ENCODE results near the gene SPECC1L.

- TF ChIP-seq ZNF274 (IDR thresholded peaks at IDR 0.05; ENCODE audit: low read depth, low read length) (no peak), POLR2A (IDR thresholded peaks at IDR 0.05; ENCODE audit: borderline replicate concordance, extremely low read depth, insufficient read depth, insufficient read length) (no peak), ZBTB33 (IDR thresholded peaks at IDR 0.05; ENCODE audit: extremely low read depth, insufficient replicate concordance, low read length) (no peak), YY1 (IDR thresholded peaks at IDR 0.05; ENCODE audit: extremely low read depth, insufficient replicate concordance, low read depth, low read length) (no peak), RAD21 (IDR thresholded peaks at IDR 0.05; ENCODE audit: low read depth) (no peak), CEBPB (IDR thresholded peaks at IDR 0.05; ENCODE audit: low read depth) (no peak), EZH2 (IDR thresholded peaks at IDR 0.05) (no peak), EZH2phosphoT487 (IDR thresholded peaks at IDR 0.05; ENCODE audit: borderline replicate concordance) (no peak), POLR2AphosphoS5 (IDR thresholded peaks at IDR 0.05; ENCODE audit: low read depth, low read length) (no peak), JUND (IDR thresholded peaks at IDR 0.05) (no peak), SIN3A (IDR thresholded peaks at IDR 0.05; ENCODE audit: low read depth) (no peak)
- TF ChIP-seq, protein P1, sequence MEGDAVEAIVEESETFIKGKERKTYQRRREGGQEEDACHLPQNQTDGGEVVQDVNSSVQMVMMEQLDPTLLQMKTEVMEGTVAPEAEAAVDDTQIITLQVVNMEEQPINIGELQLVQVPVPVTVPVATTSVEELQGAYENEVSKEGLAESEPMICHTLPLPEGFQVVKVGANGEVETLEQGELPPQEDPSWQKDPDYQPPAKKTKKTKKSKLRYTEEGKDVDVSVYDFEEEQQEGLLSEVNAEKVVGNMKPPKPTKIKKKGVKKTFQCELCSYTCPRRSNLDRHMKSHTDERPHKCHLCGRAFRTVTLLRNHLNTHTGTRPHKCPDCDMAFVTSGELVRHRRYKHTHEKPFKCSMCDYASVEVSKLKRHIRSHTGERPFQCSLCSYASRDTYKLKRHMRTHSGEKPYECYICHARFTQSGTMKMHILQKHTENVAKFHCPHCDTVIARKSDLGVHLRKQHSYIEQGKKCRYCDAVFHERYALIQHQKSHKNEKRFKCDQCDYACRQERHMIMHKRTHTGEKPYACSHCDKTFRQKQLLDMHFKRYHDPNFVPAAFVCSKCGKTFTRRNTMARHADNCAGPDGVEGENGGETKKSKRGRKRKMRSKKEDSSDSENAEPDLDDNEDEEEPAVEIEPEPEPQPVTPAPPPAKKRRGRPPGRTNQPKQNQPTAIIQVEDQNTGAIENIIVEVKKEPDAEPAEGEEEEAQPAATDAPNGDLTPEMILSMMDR (IDR thresholded peaks at IDR 0.05 in 2 of 3, conservative IDR thresholded peaks at IDR 0.05 in 1 of 3; ENCODE audit: borderline replicate concordance in 1 of 3, insufficient read depth in 1 of 3, low read depth in 2 of 3, low read length in 2 of 3) = no peak
- TF ChIP-seq, protein P2, sequence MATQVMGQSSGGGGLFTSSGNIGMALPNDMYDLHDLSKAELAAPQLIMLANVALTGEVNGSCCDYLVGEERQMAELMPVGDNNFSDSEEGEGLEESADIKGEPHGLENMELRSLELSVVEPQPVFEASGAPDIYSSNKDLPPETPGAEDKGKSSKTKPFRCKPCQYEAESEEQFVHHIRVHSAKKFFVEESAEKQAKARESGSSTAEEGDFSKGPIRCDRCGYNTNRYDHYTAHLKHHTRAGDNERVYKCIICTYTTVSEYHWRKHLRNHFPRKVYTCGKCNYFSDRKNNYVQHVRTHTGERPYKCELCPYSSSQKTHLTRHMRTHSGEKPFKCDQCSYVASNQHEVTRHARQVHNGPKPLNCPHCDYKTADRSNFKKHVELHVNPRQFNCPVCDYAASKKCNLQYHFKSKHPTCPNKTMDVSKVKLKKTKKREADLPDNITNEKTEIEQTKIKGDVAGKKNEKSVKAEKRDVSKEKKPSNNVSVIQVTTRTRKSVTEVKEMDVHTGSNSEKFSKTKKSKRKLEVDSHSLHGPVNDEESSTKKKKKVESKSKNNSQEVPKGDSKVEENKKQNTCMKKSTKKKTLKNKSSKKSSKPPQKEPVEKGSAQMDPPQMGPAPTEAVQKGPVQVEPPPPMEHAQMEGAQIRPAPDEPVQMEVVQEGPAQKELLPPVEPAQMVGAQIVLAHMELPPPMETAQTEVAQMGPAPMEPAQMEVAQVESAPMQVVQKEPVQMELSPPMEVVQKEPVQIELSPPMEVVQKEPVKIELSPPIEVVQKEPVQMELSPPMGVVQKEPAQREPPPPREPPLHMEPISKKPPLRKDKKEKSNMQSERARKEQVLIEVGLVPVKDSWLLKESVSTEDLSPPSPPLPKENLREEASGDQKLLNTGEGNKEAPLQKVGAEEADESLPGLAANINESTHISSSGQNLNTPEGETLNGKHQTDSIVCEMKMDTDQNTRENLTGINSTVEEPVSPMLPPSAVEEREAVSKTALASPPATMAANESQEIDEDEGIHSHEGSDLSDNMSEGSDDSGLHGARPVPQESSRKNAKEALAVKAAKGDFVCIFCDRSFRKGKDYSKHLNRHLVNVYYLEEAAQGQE (IDR thresholded peaks at IDR 0.05; ENCODE audit: low read depth) = no peak
- TF ChIP-seq, protein P3, sequence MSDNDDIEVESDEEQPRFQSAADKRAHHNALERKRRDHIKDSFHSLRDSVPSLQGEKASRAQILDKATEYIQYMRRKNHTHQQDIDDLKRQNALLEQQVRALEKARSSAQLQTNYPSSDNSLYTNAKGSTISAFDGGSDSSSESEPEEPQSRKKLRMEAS (IDR thresholded peaks at IDR 0.05) = no peak
Observed at GRCh38 chr22:24424001-24424900, 153.6 kb downstream of the SPECC1L start.
